Body of pancreas (tissue), 4 donors: ENCODE measurements around the gene ACVR2B.

Experiments
- POLR2A ChIP-seq, 3 donors: fragments of 450-650 bp; IDR thresholded peaks; one replicate each; pipeline ENCODE4 v1.6.1; 2016; ENCODE audit warnings: antibody characterized with exemption in 3 of 3, mild to moderate bottlenecking in 2 of 3
- TF ChIP-seq, protein P1 (sequence below), 7 experiments: fragments of 450-650 bp in 4 of 7; fragments of 200-600 bp in 3 of 7; sonication (generic) in 3 of 7; IDR thresholded peaks; one replicate each; pipeline ENCODE4 v1.5.1; 2016 to 2019; ENCODE audit warnings: antibody characterized with exemption in 7 of 7

DNA sequence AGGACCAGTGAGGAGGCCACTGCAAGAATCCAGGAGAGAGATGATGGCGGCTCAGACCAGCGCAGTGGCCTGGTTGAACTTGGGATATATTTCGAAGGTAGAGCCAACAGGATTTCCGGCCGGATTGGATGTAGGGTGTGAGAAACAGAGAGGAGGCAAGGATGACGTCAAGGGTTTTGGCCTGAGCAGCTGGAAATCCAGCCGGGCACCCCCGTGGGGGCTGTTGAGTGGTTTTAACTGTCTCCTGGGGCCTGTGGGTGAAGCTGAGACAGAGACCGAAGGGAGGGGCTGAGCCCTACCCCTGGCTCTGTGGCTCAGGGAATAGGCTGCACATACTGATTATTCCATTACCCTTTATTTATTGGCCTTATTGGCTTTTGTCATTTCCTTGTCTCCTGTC is 88.1 kb downstream of the ACVR2B start:
- no peak for TF ChIP-seq POLR2A (IDR thresholded peaks at IDR 0.05)
- TF ChIP-seq, protein P1, sequence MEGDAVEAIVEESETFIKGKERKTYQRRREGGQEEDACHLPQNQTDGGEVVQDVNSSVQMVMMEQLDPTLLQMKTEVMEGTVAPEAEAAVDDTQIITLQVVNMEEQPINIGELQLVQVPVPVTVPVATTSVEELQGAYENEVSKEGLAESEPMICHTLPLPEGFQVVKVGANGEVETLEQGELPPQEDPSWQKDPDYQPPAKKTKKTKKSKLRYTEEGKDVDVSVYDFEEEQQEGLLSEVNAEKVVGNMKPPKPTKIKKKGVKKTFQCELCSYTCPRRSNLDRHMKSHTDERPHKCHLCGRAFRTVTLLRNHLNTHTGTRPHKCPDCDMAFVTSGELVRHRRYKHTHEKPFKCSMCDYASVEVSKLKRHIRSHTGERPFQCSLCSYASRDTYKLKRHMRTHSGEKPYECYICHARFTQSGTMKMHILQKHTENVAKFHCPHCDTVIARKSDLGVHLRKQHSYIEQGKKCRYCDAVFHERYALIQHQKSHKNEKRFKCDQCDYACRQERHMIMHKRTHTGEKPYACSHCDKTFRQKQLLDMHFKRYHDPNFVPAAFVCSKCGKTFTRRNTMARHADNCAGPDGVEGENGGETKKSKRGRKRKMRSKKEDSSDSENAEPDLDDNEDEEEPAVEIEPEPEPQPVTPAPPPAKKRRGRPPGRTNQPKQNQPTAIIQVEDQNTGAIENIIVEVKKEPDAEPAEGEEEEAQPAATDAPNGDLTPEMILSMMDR (IDR thresholded peaks at IDR 0.05): no peak
